Esophagus squamous epithelium (tissue), 4 donors: Measurements from ENCODE around the gene DLGAP1.

Experiments
- CTCF ChIP-seq, 6 experiments: fragments of 450-650 bp in 4 of 6; fragments of 200-600 bp in 2 of 6; sonication (generic) in 2 of 6; IDR thresholded peaks; one replicate each; pipeline ENCODE4 v1.5.1; 2016 to 2019; ENCODE audit warnings: antibody characterized with exemption in 6 of 6, mild to moderate bottlenecking in 4 of 6, moderate library complexity in 4 of 6
- POLR2A ChIP-seq, 4 donors: fragments of 450-650 bp; IDR thresholded peaks; one replicate each; pipeline ENCODE4 v1.6.1; 2017; ENCODE audit warnings: antibody characterized with exemption in 4 of 4, mild to moderate bottlenecking in 4 of 4, moderate library complexity in 3 of 4

GRCh38 chr18:4024702-4025101, 430.4 kb downstream of the DLGAP1 start:
- TF ChIP-seq POLR2A (IDR thresholded peaks at IDR 0.05) (no peak), CTCF (IDR thresholded peaks at IDR 0.05) (no peak)
